Stimulated activated memory B cell treated with anti-CD40 and anti-IgM and Interleukin-4, amounts not matched to agents 10 μg/mL and 1 μg/mL and 100 μg/mL, for 72 hours (primary cell): ENCODE results near the gene MAPK8IP2.

Experiments used
- ATAC-seq: fragments of 150-1000 bp; cut with Tn5 transposase; 2 replicates; pipeline ENCODE4 v1.10.0; 2021
- H3K27ac Mint-ChIP-seq: one replicate; pipeline ENCODE4 v1.8.0; 2022; ENCODE audit warnings: mild to moderate bottlenecking, mixed read lengths
- H3K27me3 Mint-ChIP-seq: one replicate; pipeline ENCODE4 v1.8.0; 2022; ENCODE audit warnings: mixed read lengths
- H3K36me3 Mint-ChIP-seq: one replicate; pipeline ENCODE4 v1.8.0; 2022; ENCODE audit warnings: mixed read lengths
- H3K4me1 Mint-ChIP-seq: one replicate; pipeline ENCODE4 v1.8.0; 2022; ENCODE audit warnings: mixed read lengths
- H3K4me3 Mint-ChIP-seq: one replicate; pipeline ENCODE4 v1.8.0; 2022; ENCODE audit warnings: mild to moderate bottlenecking, moderate library complexity, mixed read lengths
- H3K9me3 Mint-ChIP-seq: one replicate; pipeline ENCODE4 v1.8.0; 2022; ENCODE audit warnings: mixed read lengths

MAPK8IP2 gene

GRCh38 chr22:50600538-50600937, at the start of gene MAPK8IP2:
TSS of gene MAPK8IP2 (plus strand) at chr22:50600793. CDS start at chr22:50600819, 26 bp downstream.
- peaks cover 17% of the 10 kb centered on the region for H3K36me3 Mint-ChIP-seq
- H3K4me3 Mint-ChIP-seq = peak within 1 kb of the TSS; percentile 38
- peaks cover 45% of the 10 kb centered on the region for H3K27me3 Mint-ChIP-seq
- H3K9me3 Mint-ChIP-seq = no peaks in the 10 kb centered on the region
- ATAC-seq = peak; percentile 3
- no peak within 1 kb of the TSS for H3K27ac Mint-ChIP-seq
- peaks cover 4% of the 10 kb centered on the region for H3K4me1 Mint-ChIP-seq

GRCh38 chr22:50551160-50551752, 49.3 kb upstream of the MAPK8IP2 start:
- no peak for ATAC-seq
- Mint-ChIP-seq H3K9me3 (no peaks in the 10 kb centered on the region), H3K4me1 (peaks cover 27% of the 10 kb centered on the region), H3K27me3 (no peaks in the 10 kb centered on the region), H3K4me3 (no peak overlapping the region), H3K27ac (no peak overlapping the region), H3K36me3 (no peaks in the 10 kb centered on the region)

- Mint-ChIP-seq H3K4me3 (no peak overlapping the region), H3K36me3 (no peaks in the 10 kb centered on the region), H3K9me3 (no peaks in the 10 kb centered on the region), H3K27me3 (no peaks in the 10 kb centered on the region), H3K4me1 (peaks cover 18% of the 10 kb centered on the region), H3K27ac (no peak overlapping the region)
- no peak for ATAC-seq
Measured at GRCh38 chr22:50553310-50553709, 47.3 kb upstream of the MAPK8IP2 start.

GRCh38 chr22:50556703-50557102, 43.9 kb upstream of the MAPK8IP2 start:
- H3K27ac Mint-ChIP-seq = no peak overlapping the region
- ATAC-seq = no peak
- no peaks in the 10 kb centered on the region for H3K27me3 Mint-ChIP-seq
- H3K4me1 Mint-ChIP-seq = peaks cover 3% of the 10 kb centered on the region
- H3K36me3 Mint-ChIP-seq = no peaks in the 10 kb centered on the region
- no peaks in the 10 kb centered on the region for H3K9me3 Mint-ChIP-seq
- H3K4me3 Mint-ChIP-seq = no peak overlapping the region

- Mint-ChIP-seq H3K27me3 (no peaks in the 10 kb centered on the region), H3K27ac (no peak overlapping the region), H3K4me3 (no peak overlapping the region), H3K4me1 (peaks cover 17% of the 10 kb centered on the region), H3K36me3 (no peaks in the 10 kb centered on the region), H3K9me3 (no peaks in the 10 kb centered on the region)
- no peak for ATAC-seq
Measured at GRCh38 chr22:50560034-50560433, 40.6 kb upstream of the MAPK8IP2 start.

GRCh38 chr22:50561401-50562358, 38.9 kb upstream of the MAPK8IP2 start:
- no peaks in the 10 kb centered on the region for H3K27me3 Mint-ChIP-seq
- peak; percentile 52 for ATAC-seq
- no peaks in the 10 kb centered on the region for H3K36me3 Mint-ChIP-seq
- peak overlapping the region; percentile 78 for H3K27ac Mint-ChIP-seq
- peak overlapping the region; percentile 76 for H3K4me3 Mint-ChIP-seq
- H3K4me1 Mint-ChIP-seq = peaks cover 17% of the 10 kb centered on the region
- no peaks in the 10 kb centered on the region for H3K9me3 Mint-ChIP-seq

- Mint-ChIP-seq H3K36me3 (peaks cover 3% of the 10 kb centered on the region), H3K4me1 (peaks cover 17% of the 10 kb centered on the region), H3K27me3 (no peaks in the 10 kb centered on the region), H3K4me3 (peak within 1 kb of the TSS; percentile 83), H3K9me3 (no peaks in the 10 kb centered on the region), H3K27ac (peak within 1 kb of the TSS; percentile 78)
- ATAC-seq = peak; percentile 94
Measured at GRCh38 chr22:50562523-50563412, 37.8 kb upstream of the MAPK8IP2 start, which contains the start of gene SYCE3. TSS of gene SYCE3 (minus strand) at chr22:50562919. CDS start at chr22:50556405, 6,514 bp downstream.

GRCh38 chr22:50563413-50564160, 37.0 kb upstream of the MAPK8IP2 start:
- H3K27me3 Mint-ChIP-seq = no peaks in the 10 kb centered on the region
- peak overlapping the region; percentile 83 for H3K4me3 Mint-ChIP-seq
- peaks cover 7% of the 10 kb centered on the region for H3K36me3 Mint-ChIP-seq
- H3K27ac Mint-ChIP-seq = peak overlapping the region; percentile 71
- no peak for ATAC-seq
- peaks cover 17% of the 10 kb centered on the region for H3K4me1 Mint-ChIP-seq
- no peaks in the 10 kb centered on the region for H3K9me3 Mint-ChIP-seq

- no peak for ATAC-seq
- Mint-ChIP-seq H3K36me3 (peaks cover 14% of the 10 kb centered on the region), H3K4me1 (peaks cover 17% of the 10 kb centered on the region), H3K27ac (no peak overlapping the region), H3K27me3 (no peaks in the 10 kb centered on the region), H3K4me3 (no peak overlapping the region), H3K9me3 (no peaks in the 10 kb centered on the region)
Measured at GRCh38 chr22:50564289-50564688, 36.3 kb upstream of the MAPK8IP2 start.

- no peak for ATAC-seq
Measured at GRCh38 chr22:50567721-50568252, 32.8 kb upstream of the MAPK8IP2 start.

GRCh38 chr22:50568626-50569025, 32.0 kb upstream of the MAPK8IP2 start:
- H3K36me3 Mint-ChIP-seq = peaks cover 50% of the 10 kb centered on the region
- no peak for ATAC-seq
- H3K9me3 Mint-ChIP-seq = no peaks in the 10 kb centered on the region
- no peak overlapping the region for H3K4me3 Mint-ChIP-seq
- no peak overlapping the region for H3K27ac Mint-ChIP-seq
- H3K27me3 Mint-ChIP-seq = no peaks in the 10 kb centered on the region
- peaks cover 23% of the 10 kb centered on the region for H3K4me1 Mint-ChIP-seq

More at GRCh38 chr22:50567721-50568252, 32.8 kb upstream of the MAPK8IP2 start:
- Mint-ChIP-seq H3K36me3 (peaks cover 46% of the 10 kb centered on the region), H3K9me3 (no peaks in the 10 kb centered on the region), H3K27ac (no peak overlapping the region), H3K4me3 (no peak overlapping the region), H3K27me3 (no peaks in the 10 kb centered on the region), H3K4me1 (peaks cover 30% of the 10 kb centered on the region)

- Mint-ChIP-seq H3K27ac (no peak overlapping the region), H3K4me3 (no peak overlapping the region), H3K4me1 (peaks cover 22% of the 10 kb centered on the region), H3K36me3 (peaks cover 50% of the 10 kb centered on the region), H3K27me3 (no peaks in the 10 kb centered on the region), H3K9me3 (no peaks in the 10 kb centered on the region)
- ATAC-seq = no peak
Measured at GRCh38 chr22:50569041-50569459, 31.5 kb upstream of the MAPK8IP2 start.

GRCh38 chr22:50569896-50570535, 30.6 kb upstream of the MAPK8IP2 start:
- Mint-ChIP-seq H3K36me3 (peaks cover 51% of the 10 kb centered on the region), H3K27ac (no peak overlapping the region), H3K4me3 (no peak overlapping the region), H3K27me3 (no peaks in the 10 kb centered on the region), H3K9me3 (no peaks in the 10 kb centered on the region), H3K4me1 (peaks cover 22% of the 10 kb centered on the region)
- ATAC-seq = no peak

GRCh38 chr22:50570861-50571260, 29.7 kb upstream of the MAPK8IP2 start:
- no peaks in the 10 kb centered on the region for H3K9me3 Mint-ChIP-seq
- H3K36me3 Mint-ChIP-seq = peaks cover 60% of the 10 kb centered on the region
- no peak for ATAC-seq
- no peak overlapping the region for H3K4me3 Mint-ChIP-seq
- peaks cover 22% of the 10 kb centered on the region for H3K4me1 Mint-ChIP-seq
- H3K27ac Mint-ChIP-seq = no peak overlapping the region
- no peaks in the 10 kb centered on the region for H3K27me3 Mint-ChIP-seq
